SH-SY5Y (cell line): ENCODE results near the gene FBXL7.

Experiments
- GATA2 ChIP-seq: IDR thresholded peaks from 2 replicates; pipeline ENCODE4 v1.6.1; 2011; ENCODE audit warnings: mild to moderate bottlenecking, low read depth, low read length
- GATA3 ChIP-seq: IDR thresholded peaks from 2 replicates; pipeline ENCODE4 v1.6.1; 2011; ENCODE audit warnings: low read depth, mild to moderate bottlenecking, low read length, moderate library complexity

- no peak for TF ChIP-seq GATA2
- TF ChIP-seq GATA3 = no peak
These were observed 257.6 kb downstream of the FBXL7 start for GRCh38 chr5:15757619-15758018.
